Astrocyte of the spinal cord (primary cell): ENCODE results near the gene TSSK6.
"Not testable (repeated sequence)": the region's sequence is repeated elsewhere in the genome, so short reads cannot be mapped to it uniquely, and the experiment has no call there.

Experiments used
- DNase-seq: peaks from one replicate; pipeline ENCODE4 v3.0.0; 2011; ENCODE audit warnings: low read depth, low spot score
- H3K4me3 ChIP-seq: 2 replicates; pipeline ENCODE4 v1.5.1; 2011; ENCODE audit warnings: low read depth, mild to moderate bottlenecking, low read length, moderate library complexity
- CTCF ChIP-seq: IDR thresholded peaks from 2 replicates; pipeline ENCODE4 v1.5.1; 2012; ENCODE audit warnings: low read depth, mild to moderate bottlenecking, low read length, inconsistent platforms
- in situ Hi-C: cut with HindIII; loops from 2 replicates; pipeline ENCODE4 v1.10.0; 2017; ENCODE audit warnings: low sequenced_read_pairs

Gene TSSK6

GRCh38 chr19:19475015-19475765 lies 40.2 kb downstream of the TSSK6 start:
- TF ChIP-seq CTCF: no peak
- H3K4me3 ChIP-seq: no peak overlapping the region
- in situ Hi-C loops: no loop called here
- no peak for DNase-seq

DNA sequence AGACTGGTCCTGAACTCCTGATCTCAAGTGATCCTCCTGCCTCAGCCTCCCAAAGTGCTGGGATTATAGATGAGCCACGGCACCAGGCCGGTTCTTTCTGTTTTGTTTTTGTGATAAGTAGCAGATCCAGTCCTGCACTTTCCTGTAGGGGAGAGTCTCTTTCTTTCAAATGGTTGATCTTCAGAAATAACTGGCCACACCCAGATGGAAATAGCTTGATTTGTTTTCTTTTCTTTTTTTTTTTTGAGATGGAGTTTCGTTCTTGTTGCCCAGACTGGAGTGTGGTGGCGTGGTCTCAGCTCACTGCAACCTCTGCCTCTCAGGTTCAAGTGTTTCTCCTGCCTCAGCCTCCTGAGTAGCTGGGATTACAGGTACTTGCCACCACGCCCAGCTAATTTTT lies 43.2 kb downstream of the TSSK6 start:
- DNase-seq, in situ Hi-C loops, H3K4me3 ChIP-seq: not testable (repeated sequence)

DNA sequence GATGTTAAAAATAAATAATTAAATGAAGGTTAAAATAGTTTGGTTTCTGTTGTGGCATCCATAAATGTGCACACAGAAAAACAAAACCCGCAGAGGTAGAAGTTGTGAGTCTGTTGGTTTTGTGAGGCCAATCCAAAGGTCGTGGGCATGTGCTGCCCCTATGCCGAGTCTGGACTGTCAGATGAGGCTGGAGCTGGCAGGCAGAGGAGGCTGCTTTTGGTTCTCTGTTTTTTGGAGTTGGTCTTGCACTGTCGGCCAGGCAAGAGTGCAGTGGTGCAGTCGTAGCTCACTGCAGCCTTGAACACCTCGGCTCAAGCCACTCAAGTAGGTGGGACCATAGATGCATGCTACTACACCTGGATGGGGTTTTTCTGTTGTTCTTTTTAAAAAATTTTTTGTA lies 43.7 kb downstream of the TSSK6 start:
- in situ Hi-C loops: no loop called here
- DNase-seq: no peak
- H3K4me3 ChIP-seq: no peak overlapping the region
- no peak for TF ChIP-seq CTCF

DNA sequence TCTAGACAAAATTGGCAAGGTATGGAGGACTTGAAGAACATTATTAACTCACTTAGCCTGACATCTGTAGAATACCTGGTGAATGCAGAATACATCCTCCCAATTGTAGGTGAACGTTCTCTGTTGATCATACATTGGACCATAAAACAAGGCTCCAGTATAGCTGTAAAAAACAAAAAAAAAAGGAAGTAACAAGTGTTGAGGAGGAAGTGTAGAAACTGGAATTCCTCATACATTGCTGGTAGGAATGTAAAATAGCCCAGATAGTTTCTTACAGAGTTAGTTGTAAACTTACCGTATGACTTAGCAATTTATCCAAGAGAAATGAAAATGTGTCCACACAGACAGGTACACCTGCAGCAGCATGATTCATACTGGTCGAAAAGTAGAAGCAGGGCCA lies 44.8 kb downstream of the TSSK6 start:
- no peak for DNase-seq
- no peak for TF ChIP-seq CTCF
- in situ Hi-C loops: no loop called here
- no peak overlapping the region for H3K4me3 ChIP-seq

DNA sequence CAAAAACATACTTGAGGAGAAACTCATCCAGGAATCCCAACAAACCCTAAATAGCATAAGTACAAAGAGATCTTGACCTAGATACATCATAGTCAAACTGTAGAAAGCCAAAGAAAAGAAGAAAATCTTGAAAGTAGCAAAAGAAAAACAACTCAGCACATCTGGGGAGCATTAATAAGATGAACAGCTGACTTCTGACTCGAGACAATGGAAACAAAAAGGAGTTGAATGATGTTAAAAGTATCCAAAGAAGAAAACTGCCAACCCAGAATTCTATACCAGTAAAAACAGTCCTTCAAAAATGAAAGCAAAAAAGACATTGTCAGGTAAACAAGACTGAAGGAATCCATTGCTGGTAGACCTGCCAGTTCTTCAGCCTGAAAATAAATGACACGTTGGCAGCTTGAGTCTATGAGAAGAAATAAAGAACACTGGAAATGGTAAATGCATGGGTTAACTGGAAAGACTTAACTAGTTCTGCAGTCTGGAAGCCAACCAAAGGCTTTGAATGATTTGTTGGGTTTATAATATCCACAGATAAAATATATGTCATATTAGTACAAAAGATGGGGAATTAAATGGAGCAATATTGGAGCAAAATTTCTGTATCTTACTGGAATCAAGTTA lies 46.8 kb downstream of the TSSK6 start:
- TF ChIP-seq CTCF: no peak
- no peak overlapping the region for H3K4me3 ChIP-seq
- in situ Hi-C loops: no loop called here

GRCh38 chr19:19466201-19466600 lies 49.1 kb downstream of the TSSK6 start:
- DNase-seq: no peak
- in situ Hi-C loops: no loop called here
- TF ChIP-seq CTCF: no peak
- H3K4me3 ChIP-seq: no peak overlapping the region

More for the DNA sequence above, 46.8 kb downstream of the TSSK6 start:
- no peak for DNase-seq

DNA sequence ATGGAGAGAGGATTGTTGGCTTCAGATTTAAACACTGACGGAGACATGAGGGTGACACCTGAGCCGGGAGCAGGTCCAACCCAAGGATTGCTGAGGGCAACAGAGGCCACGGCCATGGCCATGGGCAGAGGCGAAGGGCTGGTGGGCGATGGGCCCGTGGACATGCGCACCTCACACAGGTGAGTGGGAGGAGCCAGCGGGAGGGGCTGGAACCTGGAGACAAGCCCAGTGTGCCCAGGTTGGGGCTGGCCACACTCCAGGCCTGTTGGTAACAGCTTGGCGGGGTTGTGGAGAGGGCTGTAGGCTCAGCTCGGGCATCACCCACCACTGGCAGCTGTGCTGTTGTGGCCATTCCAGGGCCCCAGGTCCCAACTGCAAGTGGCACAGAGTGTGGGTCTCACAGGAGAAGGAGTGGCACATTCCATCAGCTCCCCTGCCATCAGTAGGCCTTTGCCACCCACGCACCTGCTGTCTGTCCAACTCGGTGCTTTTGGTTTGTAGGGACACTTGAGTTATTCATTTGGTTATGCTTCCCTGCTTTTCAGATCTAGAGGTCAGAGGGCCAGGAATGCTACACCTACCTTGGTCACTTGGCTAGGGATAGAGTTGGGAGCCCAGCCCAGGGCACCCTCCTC lies 49.8 kb downstream of the TSSK6 start:
- H3K4me3 ChIP-seq: no peak overlapping the region
- in situ Hi-C loops: no loop called here
- no peak for TF ChIP-seq CTCF
- DNase-seq: no peak
